Measurements from ENCODE around the gene RFC2. TPM values are rescaled to one million over a fixed set of nuclear protein-coding genes. Genes with fewer than 3 reads are reported as not detected.
A peak's percentile ranks its signal among the peaks of the same experiment; 100 is the strongest.
"Not testable (repeated sequence)": the region's sequence is repeated elsewhere in the genome, so short reads cannot be mapped to it uniquely, and the experiment has no call there.

RFC2 gene
- polyA plus RNA-seq, 1 of the 3 experiments (the other 2 are of a cell fraction), result 31.2 TPM

- DNase-seq, result no peak
- Histone ChIP-seq H3K9me2 (no peaks in the 10 kb centered on the region), H3K4me2 (no peak overlapping the region), H3K27ac (ENCODE audit: low read depth in 2 of 2, low read length in 1 of 2) (no peak overlapping the region), H3F3A (replicated peaks; ENCODE audit: insufficient read depth) (peaks cover 49% of the 10 kb centered on the region), H2AFZ (ENCODE audit: low read depth) (no peak overlapping the region), H3K79me2 (ENCODE audit: insufficient read depth) (no peaks in the 10 kb centered on the region), H3K9me3 (no peaks in the 10 kb centered on the region), H3K4me1 (ENCODE audit: control insufficient read depth in 1 of 2, insufficient read depth in 2 of 2, low read depth in 1 of 2, low read length in 1 of 2) (no peaks in the 10 kb centered on the region), H4K20me1 (ENCODE audit: insufficient read depth) (peaks cover 8% of the 10 kb centered on the region; the same call in 1 of the 2 replicates), H3K4me3 (ENCODE audit: low read depth in 2 of 2, low read length in 1 of 2) (no peak overlapping the region), H3K27me3 (ENCODE audit: insufficient read depth) (no peaks in the 10 kb centered on the region), H3K36me3 (replicated peaks in 1 of 2; ENCODE audit: control insufficient read depth in 1 of 2, insufficient read depth in 2 of 2, low read length in 1 of 2) (peaks cover 10 to 16% of the 10 kb centered on the region in 2 experiments), H3K9ac (no peak overlapping the region)
- ChIA-PET CTCF (interaction anchor here (0.8 to 17.9 kb wide), 8 partner anchors 9 to 229 kb away, joined by 3 to 537 read pairs (median 4); no protein-coding TSS in a partner anchor), POLR2A (interaction anchor here (0.6 kb wide), 1 partner anchor 22 kb away, joined by 3 read pairs; no protein-coding TSS in a partner anchor)
- 88% methylated on average over 19 of the region's 19 CpGs for WGBS (ENCODE audit: low lambda C conversion rate)
- TF ChIP-seq, protein P1, sequence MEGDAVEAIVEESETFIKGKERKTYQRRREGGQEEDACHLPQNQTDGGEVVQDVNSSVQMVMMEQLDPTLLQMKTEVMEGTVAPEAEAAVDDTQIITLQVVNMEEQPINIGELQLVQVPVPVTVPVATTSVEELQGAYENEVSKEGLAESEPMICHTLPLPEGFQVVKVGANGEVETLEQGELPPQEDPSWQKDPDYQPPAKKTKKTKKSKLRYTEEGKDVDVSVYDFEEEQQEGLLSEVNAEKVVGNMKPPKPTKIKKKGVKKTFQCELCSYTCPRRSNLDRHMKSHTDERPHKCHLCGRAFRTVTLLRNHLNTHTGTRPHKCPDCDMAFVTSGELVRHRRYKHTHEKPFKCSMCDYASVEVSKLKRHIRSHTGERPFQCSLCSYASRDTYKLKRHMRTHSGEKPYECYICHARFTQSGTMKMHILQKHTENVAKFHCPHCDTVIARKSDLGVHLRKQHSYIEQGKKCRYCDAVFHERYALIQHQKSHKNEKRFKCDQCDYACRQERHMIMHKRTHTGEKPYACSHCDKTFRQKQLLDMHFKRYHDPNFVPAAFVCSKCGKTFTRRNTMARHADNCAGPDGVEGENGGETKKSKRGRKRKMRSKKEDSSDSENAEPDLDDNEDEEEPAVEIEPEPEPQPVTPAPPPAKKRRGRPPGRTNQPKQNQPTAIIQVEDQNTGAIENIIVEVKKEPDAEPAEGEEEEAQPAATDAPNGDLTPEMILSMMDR (IDR thresholded peaks at IDR 0.05), result no peak
- TF ChIP-seq, protein P2, sequence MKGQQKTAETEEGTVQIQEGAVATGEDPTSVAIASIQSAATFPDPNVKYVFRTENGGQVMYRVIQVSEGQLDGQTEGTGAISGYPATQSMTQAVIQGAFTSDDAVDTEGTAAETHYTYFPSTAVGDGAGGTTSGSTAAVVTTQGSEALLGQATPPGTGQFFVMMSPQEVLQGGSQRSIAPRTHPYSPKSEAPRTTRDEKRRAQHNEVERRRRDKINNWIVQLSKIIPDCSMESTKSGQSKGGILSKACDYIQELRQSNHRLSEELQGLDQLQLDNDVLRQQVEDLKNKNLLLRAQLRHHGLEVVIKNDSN (IDR thresholded peaks at IDR 0.05; ENCODE audit: borderline replicate concordance, low read depth), result no peak
- TF ChIP-seq MEF2A (IDR thresholded peaks at IDR 0.05; ENCODE audit: borderline replicate concordance, low read depth), result no peak
Observed at GRCh38 chr7:74199551-74200355, 54.4 kb downstream of the RFC2 start.

DNA sequence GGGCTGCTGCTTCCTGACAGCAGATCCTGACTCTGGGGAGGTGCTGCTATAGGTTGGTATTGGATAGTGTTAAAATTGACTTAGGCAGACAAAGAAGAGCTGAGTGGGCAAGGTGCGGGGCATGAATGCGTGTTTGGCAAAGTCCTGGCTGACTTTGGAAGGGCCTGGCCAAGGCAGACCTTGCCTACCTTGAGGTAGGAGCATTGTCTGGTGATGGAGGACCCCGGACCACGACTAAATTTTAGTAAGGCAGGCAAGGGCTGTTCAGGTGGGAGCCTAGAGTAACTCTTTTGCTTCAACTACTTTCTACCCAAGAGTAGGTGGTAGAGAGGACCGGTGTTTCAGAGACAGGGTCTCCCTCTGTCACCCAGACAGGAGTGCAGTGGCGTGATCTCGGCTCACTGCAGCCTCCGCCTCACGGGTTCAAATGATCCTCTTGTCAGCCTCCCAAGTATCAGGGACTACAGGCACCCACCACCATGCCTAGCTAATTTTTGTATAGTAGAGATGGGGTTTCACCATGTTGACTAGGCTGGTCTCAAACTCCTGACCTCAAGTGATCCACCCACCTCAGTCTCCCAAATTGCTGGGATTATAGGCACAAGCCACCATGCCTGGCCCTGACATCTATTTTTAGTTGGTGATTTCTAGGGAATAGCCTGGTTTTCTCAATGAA lies 56.6 kb downstream of the RFC2 start:
- no peak overlapping the region for H3K4me3 ChIP-seq (ENCODE audit: low read depth in 2 of 2, low read length in 1 of 2)
- no peaks in the 10 kb centered on the region for H3K27me3 ChIP-seq (ENCODE audit: insufficient read depth)
- peaks cover 20% of the 10 kb centered on the region; the same call in 1 of the 2 replicates for H3K79me2 ChIP-seq (ENCODE audit: insufficient read depth)
- H3K4me2 ChIP-seq, result no peak overlapping the region
- TF ChIP-seq SIN3A (IDR thresholded peaks at IDR 0.05; ENCODE audit: borderline replicate concordance, low read depth, low read length), result peak; percentile 51; the same call in 1 of the 2 replicates
- no peak for TF ChIP-seq GATA2 (CRISPR knock-in tag; IDR thresholded peaks at IDR 0.05)
- TF ChIP-seq YY1 (IDR thresholded peaks at IDR 0.05; ENCODE audit: low read depth), result no peak
- TF ChIP-seq NRF1 (IDR thresholded peaks at IDR 0.05; ENCODE audit: low read depth, low read length), result no peak
- no peak for DNase-seq
- H4K20me1 ChIP-seq (ENCODE audit: insufficient read depth), result peaks cover 18% of the 10 kb centered on the region
- no peaks in the 10 kb centered on the region for H3K9me2 ChIP-seq
- ChIA-PET CTCF (interaction anchor here (1.0 to 17.9 kb wide), 5 partner anchors 8 to 199 kb away, joined by 3 to 537 read pairs (median 5); no protein-coding TSS in a partner anchor), POLR2A (no interaction called here)
- no peaks in the 10 kb centered on the region for H3K4me1 ChIP-seq (ENCODE audit: control insufficient read depth in 1 of 2, insufficient read depth in 2 of 2, low read depth in 1 of 2, low read length in 1 of 2)
- H3K27ac ChIP-seq (ENCODE audit: low read depth in 2 of 2, low read length in 1 of 2), result no peak overlapping the region
- peaks cover 56% of the 10 kb centered on the region for H3F3A ChIP-seq (replicated peaks; ENCODE audit: insufficient read depth)
- H3K9ac ChIP-seq, result no peak overlapping the region
- H2AFZ ChIP-seq (ENCODE audit: low read depth), result no peak overlapping the region
- H3K36me3 ChIP-seq (replicated peaks in 1 of 2; ENCODE audit: control insufficient read depth in 1 of 2, insufficient read depth in 2 of 2, low read length in 1 of 2), result peaks cover 30 to 37% of the 10 kb centered on the region in 2 experiments
- no peaks in the 10 kb centered on the region for H3K9me3 ChIP-seq
- 98% methylated on average over 9 of the region's 9 CpGs for WGBS (ENCODE audit: low lambda C conversion rate)

DNA sequence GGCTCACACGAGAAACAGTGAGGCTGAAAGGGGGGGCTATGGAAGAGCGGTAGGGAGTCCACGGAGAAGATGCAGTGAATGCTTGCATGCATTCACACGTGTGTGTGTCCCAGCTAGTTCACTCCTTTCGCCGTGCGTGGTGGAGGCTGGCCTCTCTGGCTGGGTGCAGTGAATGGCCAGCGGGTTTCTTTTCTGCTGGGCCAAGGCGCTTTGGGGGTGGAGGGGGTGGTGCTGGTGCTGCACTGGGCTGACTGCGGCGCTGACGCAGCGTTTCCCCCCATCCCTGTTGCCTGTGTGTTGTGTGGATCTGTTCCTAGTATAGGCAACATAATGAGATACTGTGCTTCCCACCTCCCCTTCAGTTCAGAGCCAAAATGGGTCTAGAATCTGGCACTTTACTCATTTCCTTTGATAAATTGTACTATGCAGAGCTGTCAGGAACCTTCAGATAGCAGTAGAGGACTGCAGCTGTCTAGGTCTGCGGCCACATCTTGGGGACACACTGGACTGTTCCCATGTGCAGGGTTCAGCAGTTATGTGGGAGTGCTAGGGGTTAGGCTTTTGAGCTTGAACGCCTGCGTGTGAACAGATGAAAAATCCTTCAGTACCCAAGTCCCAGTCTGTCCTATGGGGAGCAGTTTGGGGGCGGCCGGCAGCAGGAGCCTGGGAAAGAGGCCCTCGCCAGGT lies 58.1 kb downstream of the RFC2 start:
- H2AFZ ChIP-seq (ENCODE audit: low read depth); H3K9ac ChIP-seq; DNase-seq; POLR2A ChIA-PET; H3K4me2 ChIP-seq; H3K27me3 ChIP-seq (ENCODE audit: insufficient read depth); H3K27ac ChIP-seq (ENCODE audit: low read depth in 2 of 2, low read length in 1 of 2); H3K9me3 ChIP-seq; H3K4me3 ChIP-seq (ENCODE audit: low read depth in 2 of 2, low read length in 1 of 2); H3K4me1 ChIP-seq (ENCODE audit: control insufficient read depth in 1 of 2, insufficient read depth in 2 of 2, low read depth in 1 of 2, low read length in 1 of 2); H3K9me2 ChIP-seq: not testable (repeated sequence)
- CTCF ChIA-PET, result interaction anchor here (2.5 to 17.9 kb wide), 2 partner anchors 11 to 200 kb away, joined by 23 to 537 read pairs; no protein-coding TSS in a partner anchor
- WGBS (ENCODE audit: low lambda C conversion rate), result 96% methylated on average over 16 of the region's 19 CpGs
- H4K20me1 ChIP-seq (ENCODE audit: insufficient read depth), result peaks cover 25% of the 10 kb centered on the region
- peaks cover 55% of the 10 kb centered on the region for H3F3A ChIP-seq (replicated peaks; ENCODE audit: insufficient read depth)
- H3K36me3 ChIP-seq (replicated peaks in 1 of 2; ENCODE audit: control insufficient read depth in 1 of 2, insufficient read depth in 2 of 2, low read length in 1 of 2), result peaks cover 43 to 49% of the 10 kb centered on the region in 2 experiments
- peaks cover 35% of the 10 kb centered on the region; the same call in 1 of the 2 replicates for H3K79me2 ChIP-seq (ENCODE audit: insufficient read depth)

DNA sequence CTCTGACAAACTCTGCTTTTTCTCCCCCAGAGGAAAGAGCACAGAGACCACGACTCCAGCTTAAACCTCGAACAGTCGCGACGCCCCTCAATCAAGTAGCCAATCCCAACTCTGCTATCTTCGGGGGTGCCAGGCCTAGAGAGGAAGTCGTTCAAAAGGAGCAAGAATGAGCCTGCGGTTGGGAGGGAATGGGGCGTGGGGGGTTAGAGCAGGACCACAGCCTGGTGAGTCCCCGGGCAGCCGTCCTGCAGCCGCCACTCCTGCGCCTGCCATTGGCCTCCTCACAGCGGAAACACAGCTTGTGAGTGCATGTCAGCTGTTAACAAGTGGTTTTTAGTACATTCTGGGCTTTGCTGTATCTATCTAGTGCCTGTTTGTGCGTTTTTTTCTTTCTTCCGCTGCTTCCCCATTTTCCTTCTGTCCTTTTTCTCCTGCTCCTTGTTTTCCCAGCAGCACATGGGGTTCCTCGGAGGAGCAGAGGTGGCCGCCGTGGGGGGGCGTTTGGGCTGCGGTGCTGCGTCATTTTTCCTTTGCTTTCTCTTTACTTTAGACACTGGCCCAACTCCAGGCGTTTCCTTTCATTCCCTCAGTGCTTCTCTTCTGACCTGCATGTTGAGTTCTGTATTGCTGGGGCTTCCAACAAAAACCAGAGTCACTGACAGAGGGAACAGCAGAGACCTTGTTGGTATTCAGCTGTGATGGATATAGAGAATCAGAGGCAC lies 58.9 kb downstream of the RFC2 start:
- H3K27me3 ChIP-seq (ENCODE audit: insufficient read depth); H3K9me3 ChIP-seq; H2AFZ ChIP-seq (ENCODE audit: low read depth); H3K27ac ChIP-seq (ENCODE audit: low read depth in 2 of 2, low read length in 1 of 2); H3K4me1 ChIP-seq (ENCODE audit: control insufficient read depth in 1 of 2, insufficient read depth in 2 of 2, low read depth in 1 of 2, low read length in 1 of 2); H3K9me2 ChIP-seq; POLR2A ChIA-PET; DNase-seq; H3K4me3 ChIP-seq (ENCODE audit: low read depth in 2 of 2, low read length in 1 of 2); H3K9ac ChIP-seq; H3K4me2 ChIP-seq: not testable (repeated sequence)
- Histone ChIP-seq H3F3A (replicated peaks; ENCODE audit: insufficient read depth) (peaks cover 51% of the 10 kb centered on the region), H3K36me3 (replicated peaks in 1 of 2; ENCODE audit: control insufficient read depth in 1 of 2, insufficient read depth in 2 of 2, low read length in 1 of 2) (peaks cover 51 to 57% of the 10 kb centered on the region in 2 experiments), H4K20me1 (ENCODE audit: insufficient read depth) (peaks cover 29% of the 10 kb centered on the region), H3K79me2 (ENCODE audit: insufficient read depth) (peaks cover 43% of the 10 kb centered on the region; the same call in 1 of the 2 replicates)
- CTCF ChIA-PET, result interaction anchor here (1.1 to 7.0 kb wide), 6 partner anchors 7 to 330 kb away, joined by 4 to 72 read pairs (median 10); no protein-coding TSS in a partner anchor
- WGBS (ENCODE audit: low lambda C conversion rate), result 97% methylated on average over 23 of the region's 23 CpGs
